HTERT RPE-1 (cell line): Measurements from ENCODE around the gene ISG20L2.

Experiments
- in situ Hi-C: fragments of 300-500 bp; cut with MboI; formaldehyde crosslinking; loops from 4 replicates; pipeline ENCODE4 v1.14.3; 2020; ENCODE audit warnings: low sequenced_read_pairs

The ISG20L2 gene

GRCh38 chr1:156691665-156692440, 36.7 kb downstream of the ISG20L2 start:
- in situ Hi-C loops, result no loop called here

GRCh38 chr1:156691191-156691590, 37.4 kb downstream of the ISG20L2 start:
- in situ Hi-C loops, result no loop called here

- in situ Hi-C loops, result no loop called here
Observed at GRCh38 chr1:156690675-156691036, 37.9 kb downstream of the ISG20L2 start.

GRCh38 chr1:156689953-156690674, 38.5 kb downstream of the ISG20L2 start:
- in situ Hi-C loops, result no loop called here

GRCh38 chr1:156689035-156689952, 39.3 kb downstream of the ISG20L2 start:
- in situ Hi-C loops, result no loop called here

- in situ Hi-C loops, result no loop called here
Observed at GRCh38 chr1:156684227-156684782, 44.3 kb downstream of the ISG20L2 start.

- in situ Hi-C loops, result no loop called here
Observed at GRCh38 chr1:156682166-156682890, 46.2 kb downstream of the ISG20L2 start.

GRCh38 chr1:156681196-156681960, 47.2 kb downstream of the ISG20L2 start:
- in situ Hi-C loops, result no loop called here

GRCh38 chr1:156680056-156680455, 48.5 kb downstream of the ISG20L2 start:
- in situ Hi-C loops, result no loop called here

GRCh38 chr1:156677616-156678596, 50.7 kb downstream of the ISG20L2 start:
- in situ Hi-C loops, result no loop called here

GRCh38 chr1:156676820-156677615, 51.5 kb downstream of the ISG20L2 start, which contains the start of gene NES:
Gene NES (minus strand): TSS chr1:156677407. CDS start chr1:156677264, 143 bp downstream.
- in situ Hi-C loops, result no loop called here

GRCh38 chr1:156676114-156676819, 52.3 kb downstream of the ISG20L2 start:
- in situ Hi-C loops, result no loop called here

- in situ Hi-C loops, result no loop called here
Observed at GRCh38 chr1:156675210-156676113, 53.1 kb downstream of the ISG20L2 start.

GRCh38 chr1:156673387-156674121, 55.0 kb downstream of the ISG20L2 start:
- in situ Hi-C loops, result no loop called here
